Activated CD8-positive, alpha-beta T cell treated with anti-CD3 and anti-CD28 coated beads for 36 hours (primary cell): ENCODE results near the gene MTA3. TPM values are rescaled to one million over a fixed set of nuclear protein-coding genes. Genes with fewer than 3 reads are reported as not detected.

Experiments
- ATAC-seq: fragments of 200-7000 bp; cut with Tn5 transposase; one replicate; pipeline ENCODE4 v1.10.0; 2021; ENCODE audit warnings: mild to moderate bottlenecking, moderate library complexity
- CTCF ChIA-PET: fragments of 350-600 bp; sonication (Branson Sonifier 250); formaldehyde crosslinking; loops from one replicate; lab custom pipeline; 2021; ENCODE audit warnings: antibody characterized with exemption; lab: Charles Lee
- POLR2A ChIA-PET: fragments of 350-600 bp; sonication (Branson Sonifier 250); formaldehyde crosslinking; loops from one replicate; lab custom pipeline; 2021; ENCODE audit warnings: antibody characterized with exemption; lab: Charles Lee
- DNase-seq: peaks from one replicate; pipeline ENCODE4 v3.0.0-alpha.2; 2020
- H3K27ac Mint-ChIP-seq: one replicate; pipeline ENCODE4 v1.8.0; 2021; ENCODE audit warnings: mild to moderate bottlenecking, mixed read lengths
- H3K27me3 Mint-ChIP-seq: one replicate; pipeline ENCODE4 v1.8.0; 2021; ENCODE audit warnings: mixed read lengths
- H3K36me3 Mint-ChIP-seq: one replicate; pipeline ENCODE4 v1.8.0; 2021; ENCODE audit warnings: low read depth, mixed read lengths
- H3K4me1 Mint-ChIP-seq: one replicate; pipeline ENCODE4 v1.8.0; 2021; ENCODE audit warnings: low read depth, mixed read lengths
- H3K4me3 Mint-ChIP-seq: one replicate; pipeline ENCODE4 v1.8.0; 2021; ENCODE audit warnings: mild to moderate bottlenecking, moderate library complexity, mixed read lengths
- H3K9me3 Mint-ChIP-seq: one replicate; pipeline ENCODE4 v1.8.0; 2021; ENCODE audit warnings: mixed read lengths
- CTCF ChIP-seq: fragments of 200-600 bp; IDR thresholded peaks from one replicate; pipeline ENCODE4 v1.8.0; 2022; ENCODE audit warnings: antibody characterized with exemption, mild to moderate bottlenecking
- intact Hi-C: fragments of 100-400 bp; cut with micrococcal nuclease; formaldehyde crosslinking; loops from one replicate; pipeline ENCODE4 v1.10.0; 2022
- total RNA-seq, 2 experiments: library from RNA; stranded (reverse); gene quantifications; one replicate each; pipeline ENCODE4 v1.2.3, GENCODE V29; 2021

Gene MTA3
- total RNA-seq, 2 experiments from 2014 or later: 32.6 to 35.9 TPM

- POLR2A ChIA-PET: no interaction called here
- Mint-ChIP-seq H3K27me3 (no peaks in the 10 kb centered on the region), H3K4me1 (peaks cover 14% of the 10 kb centered on the region), H3K36me3 (peaks cover 6% of the 10 kb centered on the region), H3K27ac (no peak overlapping the region), H3K4me3 (no peak overlapping the region), H3K9me3 (peaks cover 4% of the 10 kb centered on the region)
- DNase-seq (no peak), ATAC-seq (no peak)
- no peak for TF ChIP-seq CTCF
- CTCF ChIA-PET: no interaction called here
- intact Hi-C loops: no loop called here
Observed at GRCh38 chr2:42775810-42776209, 207.4 kb downstream of the MTA3 start.

GRCh38 chr2:42777883-42778805 is 209.7 kb downstream of the MTA3 start:
- CTCF ChIA-PET: no interaction called here
- DNase-seq: no peak
- Mint-ChIP-seq H3K9me3 (peaks cover 7% of the 10 kb centered on the region), H3K36me3 (peaks cover 10% of the 10 kb centered on the region), H3K27ac (no peak overlapping the region), H3K4me3 (no peak overlapping the region), H3K27me3 (no peaks in the 10 kb centered on the region), H3K4me1 (peaks cover 14% of the 10 kb centered on the region)
- intact Hi-C loops: no loop called here
- no peak for ATAC-seq
- no peak for TF ChIP-seq CTCF
- POLR2A ChIA-PET: no interaction called here

- ATAC-seq (no peak), DNase-seq (no peak)
- no peak overlapping the region for H3K27ac Mint-ChIP-seq
- intact Hi-C loops: no loop called here
- peaks cover 7% of the 10 kb centered on the region for H3K9me3 Mint-ChIP-seq
- TF ChIP-seq CTCF: no peak
- peaks cover 10% of the 10 kb centered on the region for H3K36me3 Mint-ChIP-seq
- H3K4me3 Mint-ChIP-seq: no peak overlapping the region
- ChIA-PET CTCF (interaction anchor here (0.6 kb wide), 1 partner anchor 11 kb away, joined by 3 read pairs; no protein-coding TSS in a partner anchor), POLR2A (no interaction called here)
- H3K4me1 Mint-ChIP-seq: peaks cover 3% of the 10 kb centered on the region
- H3K27me3 Mint-ChIP-seq: no peaks in the 10 kb centered on the region
Observed at GRCh38 chr2:42781181-42781580, 212.7 kb downstream of the MTA3 start.

GRCh38 chr2:42783511-42783910 is 215.1 kb downstream of the MTA3 start:
- ChIA-PET POLR2A (no interaction called here), CTCF (no interaction called here)
- peaks cover 4% of the 10 kb centered on the region for H3K9me3 Mint-ChIP-seq
- ATAC-seq (no peak), DNase-seq (no peak)
- no peak overlapping the region for H3K27ac Mint-ChIP-seq
- intact Hi-C loops: no loop called here
- TF ChIP-seq CTCF: no peak
- H3K36me3 Mint-ChIP-seq: peaks cover 5% of the 10 kb centered on the region
- peaks cover 9% of the 10 kb centered on the region for H3K4me1 Mint-ChIP-seq
- H3K27me3 Mint-ChIP-seq: peaks cover 4% of the 10 kb centered on the region
- no peak overlapping the region for H3K4me3 Mint-ChIP-seq

GRCh38 chr2:42784204-42784880 is 215.9 kb downstream of the MTA3 start:
- Mint-ChIP-seq H3K27me3 (peaks cover 6% of the 10 kb centered on the region), H3K4me3 (no peak overlapping the region), H3K9me3 (peaks cover 4% of the 10 kb centered on the region), H3K36me3 (peaks cover 5% of the 10 kb centered on the region), H3K27ac (no peak overlapping the region), H3K4me1 (peaks cover 9% of the 10 kb centered on the region)
- intact Hi-C loops: no loop called here
- TF ChIP-seq CTCF: no peak
- POLR2A ChIA-PET: interaction anchor here (1.3 kb wide), 1 partner anchor 10 kb away, joined by 3 read pairs; no protein-coding TSS in a partner anchor
- CTCF ChIA-PET: no interaction called here
- ATAC-seq: no peak
- no peak for DNase-seq
